Heart left ventricle (tissue), 16 donors: ENCODE data around the gene FLT4. TPM values are rescaled to one million over a fixed set of nuclear protein-coding genes. Genes with fewer than 3 reads are reported as not detected.

Experiments used
- ATAC-seq, 4 donors: fragments of 200-7000 bp; cut with Tn5 transposase; one replicate each; pipeline ENCODE4 v1.9.1; 2020 to 2022; ENCODE audit warnings: moderate library complexity in 4 of 4, mild to moderate bottlenecking in 3 of 4, moderate number of reproducible peaks in 1 of 4
- DNase-seq, 5 donors: peaks; one replicate each; pipeline ENCODE4 v3.0.0-alpha.2; 2020
- H3K27ac ChIP-seq, 12 donors: fragments of 200-600 bp; sonication (generic) in 4 of 12; one replicate each; pipeline versions ENCODE4 v1.5.0 to v1.8.0; 2016 to 2022; ENCODE audit warnings: mild to moderate bottlenecking in 2 of 12
- H3K27me3 ChIP-seq, 9 donors: fragments of 200-600 bp; sonication (generic) in 2 of 9; one replicate each; pipeline versions ENCODE4 v1.5.1 to v1.8.0; 2016 to 2022; ENCODE audit warnings: mild to moderate bottlenecking in 3 of 9
- H3K36me3 ChIP-seq, 9 donors: fragments of 200-600 bp; sonication (generic) in 2 of 9; one replicate each; pipeline versions ENCODE4 v1.5.0 to v1.8.0; 2018 to 2022; ENCODE audit warnings: mild to moderate bottlenecking in 2 of 9
- H3K4me1 ChIP-seq, 12 donors: fragments of 200-600 bp; sonication (generic) in 4 of 12; one replicate each; pipeline versions ENCODE4 v1.5.0 to v1.8.0; 2016 to 2022; ENCODE audit warnings: mild to moderate bottlenecking in 3 of 12
- H3K4me3 ChIP-seq, 12 donors: fragments of 200-600 bp; sonication (generic) in 4 of 12; one replicate each; pipeline versions ENCODE4 v1.5.0 to v1.8.0; 2017 to 2022; ENCODE audit warnings: mild to moderate bottlenecking in 9 of 12, moderate library complexity in 4 of 12
- H3K9me3 ChIP-seq, 12 donors: fragments of 200-600 bp; sonication (generic) in 4 of 12; one replicate each; pipeline versions ENCODE4 v1.5.0 to v1.8.0; 2016 to 2022; ENCODE audit warnings: mild to moderate bottlenecking in 1 of 12
- CTCF ChIP-seq, 12 donors: fragments of 200-600 bp; sonication (generic) in 4 of 12; IDR thresholded peaks; one replicate each; pipeline versions ENCODE4 v1.5.0 to v1.8.0; 2018 to 2022; ENCODE audit warnings: antibody characterized with exemption in 12 of 12, mild to moderate bottlenecking in 5 of 12
- POLR2A ChIP-seq, 2 donors: fragments of 450-650 bp; IDR thresholded peaks; one replicate each; pipeline ENCODE4 v1.6.1; 2017; ENCODE audit warnings: antibody characterized with exemption in 2 of 2, mild to moderate bottlenecking in 2 of 2, moderate library complexity in 2 of 2
- WGBS, 4 donors: extraction: QIAGEN DNeasy Blood & Tissue Kit in 2 of 4; methylation state at CpG; one replicate each; pipeline versions ENCODE4 v1.1.5 to v1.1.7; 2013 to 2018; 5-methylcytosine and 5-hydroxymethylcytosine counted together
- intact Hi-C, 10 donors: fragments of 100-400 bp; cut with DNase I; formaldehyde crosslinking; loops; one replicate each; pipeline versions ENCODE4 v1.11.1 to v1.14.2; 2022
- polyA plus RNA-seq, 2 donors: library from polyadenylated mRNA; stranded (reverse); fragments of 200-250 nt; gene quantifications; one replicate each; pipeline ENCODE4 v1.2.3, GENCODE V29; 2013
- total RNA-seq, 9 donors: library from RNA; depleted of rRNA in 2 of 9; stranded (reverse); fragments of >200 nt in 2 of 9; fragmentation: NEBNext Ultra II Directional in 3 of 9; extraction: Animal tissue kit (Norgen Biotek cat#: 25700) in 3 of 9; gene quantifications; one replicate each; pipeline versions ENCODE4 v1.1.0 to v1.2.4, GENCODE V29; 2016 to 2023
- donor health status: ischemic (EF 13 %, LVEDD 7.1; RV severe dilation, severe dysfunction).
- donor health status: healthy with polysubstance abuse.
- donor health status: DM: no; HTN: yes; CAD: no.
- donor health status: DM: no; HTN: no; CAD: no.
- donor health status: ischemic (EF 25% LVEDD 6.9; RV normal size, moderate dysfunction).
- donor health status: ischemic (EF 25% LVEDD 5.7; RV mildly dilated, moderate dysfunction).
- donor health status: healthy.
- donor health status: DM: yes; HTN: yes; CAD: no.
- donor health status: ischemic (EF 35%, LVEDD 5.7; RV mildly dilated, moderate dysfunction).
- donor health status: nonischemic (EF 11% LVEDD 7.7; RV severe dilation, severe dysfunction).
- donor health status: DM: yes; HTN: yes; CAD: no.
- donor health status: PGD.
- donor health status: ischemic (EF 29% LVEDD 5.4; RV normal size, mild dysfunction).
- donor health status: nonischemic (EF 23%, LVEDD 6.1; RV moderate dilation, normal function).

Gene FLT4
- total and polyA plus RNA-seq, 11 donors, result 2.1 to 13.7 (median 6.3) TPM

- H3K4me3 ChIP-seq, result no peak overlapping the region
- WGBS, 4 donors, result 90 to 95% (median 93%) methylated on average over 11 of the region's 11 CpGs
- ATAC-seq, result no peak
- no peak for DNase-seq
- H3K36me3 ChIP-seq, result peaks cover 0 to 47% (median 30%) of the 10 kb centered on the region in 9 donors
- no peaks in the 10 kb centered on the region for H3K4me1 ChIP-seq
- no peak for TF ChIP-seq CTCF (IDR thresholded peaks at IDR 0.05)
- no peak for TF ChIP-seq POLR2A (IDR thresholded peaks at IDR 0.05)
- H3K27me3 ChIP-seq, result no peaks in the 10 kb centered on the region
- H3K27ac ChIP-seq, result no peak overlapping the region
- H3K9me3 ChIP-seq, result no peaks in the 10 kb centered on the region
- intact Hi-C loops, result no loop called here
These were observed 91.2 kb downstream of the FLT4 start for GRCh38 chr5:180558232-180558631.

- peaks cover 0 to 39% (median 32%) of the 10 kb centered on the region in 9 donors for H3K36me3 ChIP-seq
- intact Hi-C loops, result no loop called here
- H3K4me1 ChIP-seq, result no peaks in the 10 kb centered on the region
- DNase-seq, result no peak
- ATAC-seq, result no peak
- no peak overlapping the region for H3K27ac ChIP-seq
- 93 to 99% (median 95%) methylated on average over 2 of the region's 2 CpGs for WGBS, 4 donors
- H3K4me3 ChIP-seq, result no peak overlapping the region
- TF ChIP-seq CTCF (IDR thresholded peaks at IDR 0.05) (no peak), POLR2A (IDR thresholded peaks at IDR 0.05) (no peak)
- H3K27me3 ChIP-seq, result no peaks in the 10 kb centered on the region
- H3K9me3 ChIP-seq, result no peaks in the 10 kb centered on the region
These were observed 92.1 kb downstream of the FLT4 start for GRCh38 chr5:180557217-180557809.

- H3K27me3 ChIP-seq, result no peaks in the 10 kb centered on the region
- H3K4me3 ChIP-seq, result no peak overlapping the region
- 90 to 94% (median 91%) methylated on average over 7 of the region's 7 CpGs for WGBS, 4 donors
- no peak for ATAC-seq
- H3K36me3 ChIP-seq, result peaks cover 0 to 55% (median 42%) of the 10 kb centered on the region in 9 donors
- TF ChIP-seq POLR2A (IDR thresholded peaks at IDR 0.05) (no peak), CTCF (IDR thresholded peaks at IDR 0.05) (no peak)
- H3K9me3 ChIP-seq, result no peaks in the 10 kb centered on the region
- H3K27ac ChIP-seq, result no peak overlapping the region
- intact Hi-C loops, result no loop called here
- no peak for DNase-seq
- H3K4me1 ChIP-seq, result no peaks in the 10 kb centered on the region
These were observed 94.1 kb downstream of the FLT4 start for GRCh38 chr5:180555168-180555921.

- peaks cover 0 to 4% (median 0%) of the 10 kb centered on the region in 12 donors for H3K4me1 ChIP-seq
- no peak for ATAC-seq
- no peak for TF ChIP-seq CTCF (IDR thresholded peaks at IDR 0.05)
- no peak for TF ChIP-seq POLR2A (IDR thresholded peaks at IDR 0.05)
- H3K9me3 ChIP-seq, result no peaks in the 10 kb centered on the region
- peaks cover 0 to 61% (median 49%) of the 10 kb centered on the region in 9 donors for H3K36me3 ChIP-seq
- no peaks in the 10 kb centered on the region for H3K27me3 ChIP-seq
- 91 to 93% (median 92%) methylated on average over 3 of the region's 3 CpGs for WGBS, 4 donors
- H3K4me3 ChIP-seq, result no peak overlapping the region
- H3K27ac ChIP-seq, result no peak overlapping the region
- intact Hi-C loops, result no loop called here
- DNase-seq, result no peak
These were observed 95.9 kb downstream of the FLT4 start for GRCh38 chr5:180553530-180553929.

Other genes with a start within 250 kb of the FLT4 start
- gene CNOT6, start 155.2 kb downstream of the FLT4 start, total RNA-seq, result 10 to 100 TPM in 7 of 9 donors, 1 to 10 TPM in 2; 8.1 to 18.8 (median 13.0) TPM
- 10 to 100 TPM in 1 of 2 donors, 1 to 10 TPM in 1; 3.1 to 12.3 TPM for gene CNOT6, start 155.2 kb downstream of the FLT4 start, polyA plus RNA-seq
- gene SCGB3A1, start 58.1 kb downstream of the FLT4 start, total RNA-seq, result under 1 TPM in 1 of 9 donors, not detected in 8; 0.85 TPM
- gene SCGB3A1, start 58.1 kb downstream of the FLT4 start, polyA plus RNA-seq, result under 1 TPM; 0.22 to 0.57 TPM
- gene OR2Y1, start 90.5 kb upstream of the FLT4 start, total RNA-seq, result not detected
- not detected for gene OR2Y1, start 90.5 kb upstream of the FLT4 start, polyA plus RNA-seq
- 100 to 1,000 TPM in 3 of 9 donors, 10 to 100 TPM in 6; 50.9 to 162 (median 83.5) TPM for gene MGAT1, start 153.2 kb upstream of the FLT4 start, total RNA-seq
- 100 to 1,000 TPM in 1 of 2 donors, 10 to 100 TPM in 1; 64.5 to 199 TPM for gene MGAT1, start 153.2 kb upstream of the FLT4 start, polyA plus RNA-seq
- gene ZFP62, start 211.7 kb upstream of the FLT4 start, total RNA-seq, result 10 to 100 TPM in 8 of 9 donors, 1 to 10 TPM in 1; 9.4 to 18.6 (median 13.8) TPM
- gene ZFP62, start 211.7 kb upstream of the FLT4 start, polyA plus RNA-seq, result 10 to 100 TPM; 10.6 to 13.6 TPM
- gene BTNL8, start 249.6 kb upstream of the FLT4 start, total RNA-seq, result under 1 TPM in 3 of 9 donors, not detected in 6; 0.17 to 0.84 (median 0.24) TPM
- gene BTNL8, start 249.6 kb upstream of the FLT4 start, polyA plus RNA-seq, result under 1 TPM in 1 of 2 donors, not detected in 1; 0.14 TPM